K562 (cell line): ENCODE measurements around the gene VARS1. TPM values are rescaled to one million over a fixed set of nuclear protein-coding genes. Genes with fewer than 3 reads are reported as not detected.

Source experiments
- ATAC-seq: fragments of 200-7000 bp; cut with Tn5 transposase; 3 replicates; pipeline ENCODE4 v1.9.1; 2020; ENCODE audit warnings: moderate library complexity
- BruUV-seq: library from RNA; stranded (reverse); fragments of 400-500 nt; replicated peaks from 2 replicates; lab custom pipeline; 2021; lab: Mats Ljungman, UMichigan
- CTCF ChIA-PET: fragments of 300-600 bp; formaldehyde crosslinking; extraction: SDS; loops from one replicate; lab custom pipeline; 2021; ENCODE audit warnings: low intra/inter-chr PET ratio; lab: Yijun Ruan, JAX
- POLR2A ChIA-PET: fragments of 300-600, 350-650 bp; sonication (Branson Sonifier 250); formaldehyde crosslinking; extraction: SDS; loops from one replicate; lab custom pipeline; 2021; ENCODE audit warnings: antibody characterized with exemption, inconsistent platforms; lab: Yijun Ruan, JAX
- DNase-seq, 4 experiments: peaks; one replicate each; pipeline versions ENCODE4 v3.0.0 to v3.0.0-alpha.2; 2011 to 2018; ENCODE audit warnings: low spot score in 3 of 4, mixed read lengths in 3 of 4; ENCODE audit errors: extremely low read depth in 1 of 4
- FAIRE-seq: peaks from 2 replicates; lab custom pipeline; 2011; peaks lifted over from hg19 to GRCh38; lab: Jason Lieb, UNC
- H2AFZ ChIP-seq: 2 replicates; pipeline ENCODE4 v1.6.0; 2011; ENCODE audit warnings: low read depth, low read length, control low read depth, inconsistent platforms
- H3K27ac ChIP-seq: fragments of 200-600 bp; 3 replicates; pipeline ENCODE4 v1.8.0; 2011; ENCODE audit warnings: low read depth, mild to moderate bottlenecking, control low read depth, inconsistent platforms, low read length, moderate library complexity, mixed read lengths; ENCODE audit errors: extremely low read depth
- H3K27me3 ChIP-seq, 2 experiments: fragments of 300-600 bp in 1 of 2; 2 replicates in 1 of 2; 3 replicates in 1 of 2; pipeline versions ENCODE4 v1.6.0 to v1.8.0; 2011; ENCODE audit warnings: inconsistent platforms in 2 of 2, low read length in 2 of 2, mild to moderate bottlenecking in 1 of 2, mixed read lengths in 1 of 2, moderate library complexity in 1 of 2; ENCODE audit not compliant: control insufficient read depth in 2 of 2, insufficient read depth in 2 of 2
- H3K36me3 ChIP-seq: fragments of 300-600 bp; 3 replicates; pipeline ENCODE4 v1.8.0; 2011; ENCODE audit warnings: mild to moderate bottlenecking, low read length, inconsistent platforms; ENCODE audit not compliant: control insufficient read depth, insufficient read depth
- H3K4me1 ChIP-seq, 2 experiments: fragments of 200-600 bp in 1 of 2; replicated peaks in 1 of 2; 2 replicates in 1 of 2; 3 replicates in 1 of 2; pipeline versions ENCODE4 v1.5.1 to v1.8.0; 2011; ENCODE audit warnings: inconsistent platforms in 2 of 2, low read length in 2 of 2, mild to moderate bottlenecking in 1 of 2, mixed read lengths in 1 of 2, moderate library complexity in 1 of 2; ENCODE audit not compliant: control insufficient read depth in 2 of 2, insufficient read depth in 2 of 2
- H3K4me2 ChIP-seq: 2 replicates; pipeline ENCODE4 v1.6.1; 2011; ENCODE audit warnings: low read length, control low read depth, inconsistent platforms, mixed read lengths; ENCODE audit not compliant: insufficient read depth
- H3K4me3 ChIP-seq: fragments of 200-600 bp; sonication (generic), shearing (Covaris generic); 2 replicates; pipeline ENCODE4 v1.5.1; 2016; ENCODE audit warnings: control low read depth, inconsistent platforms
- H3K79me2 ChIP-seq: fragments of 200-600 bp; 3 replicates; pipeline ENCODE4 v1.8.0; 2011; ENCODE audit warnings: low read length, inconsistent platforms; ENCODE audit not compliant: control insufficient read depth, insufficient read depth
- H3K9ac ChIP-seq, 2 experiments: 2 replicates each; pipeline versions ENCODE4 v1.6.0 to v1.6.1; 2011; ENCODE audit warnings: low read depth in 2 of 2, low read length in 2 of 2, control low read depth in 1 of 2, inconsistent platforms in 1 of 2, mild to moderate bottlenecking in 1 of 2, mixed read lengths in 1 of 2; ENCODE audit not compliant: insufficient read depth in 1 of 2
- H3K9me1 ChIP-seq: one replicate; pipeline ENCODE4 v1.6.0; 2011; ENCODE audit warnings: inconsistent platforms, mild to moderate bottlenecking, low read length, moderate library complexity; ENCODE audit not compliant: control insufficient read depth, insufficient read depth
- H3K9me3 ChIP-seq: replicated peaks from 2 replicates; pipeline ENCODE4 v1.5.1; 2011; ENCODE audit warnings: low read depth, low read length, inconsistent platforms; ENCODE audit not compliant: control insufficient read depth, insufficient read depth
- H4K20me1 ChIP-seq: replicated peaks from 2 replicates; pipeline ENCODE4 v1.6.1; 2011; ENCODE audit warnings: low read length, inconsistent platforms, mixed read lengths; ENCODE audit not compliant: control insufficient read depth, insufficient read depth
- ARNT ChIP-seq, 2 experiments: fragments of 450-650 bp; IDR thresholded peaks; 2 replicates each; pipeline ENCODE4 v1.6.1; 2016; ENCODE audit warnings: mild to moderate bottlenecking in 1 of 2
- CEBPG ChIP-seq, 3 experiments: fragments of 200-800 bp in 1 of 3; sonication (Bioruptor generic) in 1 of 3; sonication (generic) in 1 of 3; formaldehyde crosslinking in 1 of 3; IDR thresholded peaks in 2 of 3; conservative IDR thresholded peaks in 1 of 3; 2 replicates each; pipeline versions ENCODE4 v1.6.1 to v1.8.0; 2016 to 2022; ENCODE audit warnings: missing compliant biosample characterization in 2 of 3, missing genetic modification characterization in 2 of 3, mild to moderate bottlenecking in 1 of 3, missing genetic modification reagents in 1 of 3
- CREBBP ChIP-seq: IDR thresholded peaks from one replicate; pipeline ENCODE4 v1.6.1; 2012; ENCODE audit warnings: low read depth, mild to moderate bottlenecking, control low read depth, inconsistent platforms, low read length
- FOXP1 ChIP-seq: sonication (generic); formaldehyde crosslinking; IDR thresholded peaks from 2 replicates; pipeline ENCODE4 v1.8.0; 2022; ENCODE audit warnings: mild to moderate bottlenecking, missing genetic modification reagents
- PTRF ChIP-seq: fragments of 450-650 bp; IDR thresholded peaks from 2 replicates; pipeline ENCODE4 v1.6.1; 2016; ENCODE audit warnings: mild to moderate bottlenecking, missing genetic modification characterization, missing compliant biosample characterization
- XRCC3 ChIP-seq: fragments of 450-650 bp; IDR thresholded peaks from 2 replicates; pipeline ENCODE4 v1.6.1; 2017; ENCODE audit warnings: mild to moderate bottlenecking, moderate library complexity
- ZNF175 ChIP-seq: fragments of 200-800 bp; sonication (Bioruptor generic); IDR thresholded peaks from 2 replicates; pipeline ENCODE4 v1.6.1; 2016; ENCODE audit warnings: low read depth, mild to moderate bottlenecking, missing genetic modification characterization, missing compliant biosample characterization
- WGBS: fragments of 100-300 bp; shearing (Covaris generic); methylation state at CpG from one replicate; pipeline ENCODE4 v1.1.6; 2016; ENCODE audit warnings: low coverage, mixed read lengths; ENCODE audit not compliant: insufficient coverage; ENCODE audit errors: missing lambda C conversion rate; 5-methylcytosine and 5-hydroxymethylcytosine counted together
- in situ Hi-C: fragments of 300-500 bp; cut with MboI; formaldehyde crosslinking; loops from 4 replicates; pipeline ENCODE4 v1.15.0; 2018; ENCODE audit warnings: inconsistent platforms, mixed read lengths
- intact Hi-C: fragments of 100-400 bp; cut with micrococcal nuclease; formaldehyde crosslinking; loops from 2 replicates; pipeline ENCODE4 v1.14.2; 2022
- polyA plus RNA-seq, 8 experiments: library from polyadenylated mRNA; depleted of rRNA in 4 of 8; stranded (reverse) in 5 of 8; unstranded in 3 of 8; fragments of >200 nt; fragmentation: Nextera tagmentation in 2 of 8; fragmentation: Illumina TruSeq in 1 of 8; extraction: Ambion mirVana in 2 of 8; extraction: Trizol in 1 of 8; gene quantifications; 2 replicates each; pipeline versions ENCODE4 v1.2.1 to v1.2.3, GENCODE V29; 2011 to 2014; ENCODE audit warnings: inconsistent platforms in 1 of 8, missing spikeins in 1 of 8
- total RNA-seq, 7 experiments: library from RNA; depleted of rRNA in 6 of 7; stranded (reverse); fragments of >200 nt in 6 of 7; fragmentation: Illumina TruSeq in 2 of 7; extraction: Trizol in 2 of 7; gene quantifications; 2 replicates each; pipeline versions ENCODE4 v1.2.1 to v1.2.3, GENCODE V29; 2011 to 2021; ENCODE audit warnings: low replicate concordance in 1 of 7
- TF ChIP-seq, protein P1 (sequence below), 2 experiments: fragments of 450-650 bp in 1 of 2; sonication (generic) in 1 of 2; formaldehyde crosslinking in 1 of 2; IDR thresholded peaks in 1 of 2; conservative IDR thresholded peaks in 1 of 2; 2 replicates each; pipeline versions ENCODE4 v1.6.1 to v1.8.1; 2016 to 2023; ENCODE audit warnings: mild to moderate bottlenecking in 2 of 2, moderate library complexity in 2 of 2, inconsistent platforms in 1 of 2, missing genetic modification reagents in 1 of 2
- TF ChIP-seq, protein P2 (sequence below), 2 experiments: fragments of 450-650 bp; IDR thresholded peaks; 2 replicates each; pipeline ENCODE4 v1.6.1; 2018; ENCODE audit warnings: mild to moderate bottlenecking in 2 of 2, low read depth in 1 of 2; ENCODE audit not compliant: partially characterized antibody in 2 of 2
- TF ChIP-seq, protein P3 (sequence below): fragments of 450-650 bp; IDR thresholded peaks from 2 replicates; pipeline ENCODE4 v1.6.1; 2014; ENCODE audit warnings: low read depth, mild to moderate bottlenecking, moderate library complexity, borderline replicate concordance

The VARS1 gene
- total and polyA plus RNA-seq, 9 of the 15 experiments (the other 6 are each of a cell fraction or from before 2014, with no cell fraction given), result 2.9 to 488 (median 130) TPM

DNA sequence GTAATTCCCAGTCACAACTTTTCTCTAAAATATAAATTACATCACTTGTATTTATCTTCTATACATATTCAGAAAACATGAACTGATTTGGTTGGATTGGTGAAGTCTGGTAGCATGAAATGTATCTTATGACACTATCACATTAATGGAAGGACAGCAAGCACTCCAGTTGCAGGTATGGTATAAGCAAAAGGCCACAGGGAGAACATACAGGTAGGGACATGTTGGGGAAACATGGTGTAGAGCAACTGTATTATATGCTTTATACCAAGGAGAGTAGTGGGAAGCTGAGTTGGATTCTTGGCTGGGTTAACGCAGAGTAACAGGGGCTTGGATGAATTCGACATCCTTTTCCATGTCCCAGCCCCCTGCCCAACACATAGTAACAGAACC lies 1.4 kb upstream of the VARS1 start:
- ChIA-PET CTCF (interaction anchor here (0.6 to 2.9 kb wide), 3 partner anchors 17 to 67 kb away, joined by 3 to 24 read pairs (median 5); no protein-coding TSS in a partner anchor), POLR2A (interaction anchor here (1.0 to 4.3 kb wide), 10 partner anchors 10 to 159 kb away, joined by 3 to 58 read pairs (median 10); partner anchors contain the start of genes BAG6, HSPA1A, HSPA1B and HSPA1L)
- Histone ChIP-seq H3K79me2 (peaks cover 46% of the 10 kb centered on the region), H2AFZ (no peak overlapping the region), H3K27ac (peak overlapping the region; percentile 19; the same call in 2 of the 3 replicates), H3K27me3 (no peaks in the 10 kb centered on the region), H3K9me3 (no peaks in the 10 kb centered on the region), H3K9ac (no peak overlapping the region), H4K20me1 (no peaks in the 10 kb centered on the region)
- no TSS peak for BruUV-seq
- no peak for FAIRE-seq
- 89% methylated on average over 2 of the region's 2 CpGs for WGBS
- in situ Hi-C loops, result no loop called here
- TF ChIP-seq ARNT (IDR thresholded peaks at IDR 0.05) (no peak), PTRF (no peak), FOXP1 (CRISPR knock-in tag) (0 out of 2 replicates have a peak, but pooled peaks have one; percentile 25), CEBPG (CRISPR knock-in tag; IDR thresholded peaks at IDR 0.05) (0 out of 2 replicates have a peak, but pooled peaks have one; percentile 23), CEBPG (tag; conservative IDR thresholded peaks at IDR 0.05 in 1 of 2, IDR thresholded peaks at IDR 0.05 in 1 of 2) (no peak), CREBBP (peak; percentile 33), ZNF175 (CRISPR knock-in tag) (no peak), XRCC3 (no peak)
- TF ChIP-seq, protein P1, sequence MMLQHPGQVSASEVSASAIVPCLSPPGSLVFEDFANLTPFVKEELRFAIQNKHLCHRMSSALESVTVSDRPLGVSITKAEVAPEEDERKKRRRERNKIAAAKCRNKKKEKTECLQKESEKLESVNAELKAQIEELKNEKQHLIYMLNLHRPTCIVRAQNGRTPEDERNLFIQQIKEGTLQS (IDR thresholded peaks at IDR 0.05), result 0 out of 2 replicates have a peak, but pooled peaks have one; percentile 10
- TF ChIP-seq, protein P1 (CRISPR knock-in tag; conservative IDR thresholded peaks at IDR 0.05), result no peak
- TF ChIP-seq, protein P2, sequence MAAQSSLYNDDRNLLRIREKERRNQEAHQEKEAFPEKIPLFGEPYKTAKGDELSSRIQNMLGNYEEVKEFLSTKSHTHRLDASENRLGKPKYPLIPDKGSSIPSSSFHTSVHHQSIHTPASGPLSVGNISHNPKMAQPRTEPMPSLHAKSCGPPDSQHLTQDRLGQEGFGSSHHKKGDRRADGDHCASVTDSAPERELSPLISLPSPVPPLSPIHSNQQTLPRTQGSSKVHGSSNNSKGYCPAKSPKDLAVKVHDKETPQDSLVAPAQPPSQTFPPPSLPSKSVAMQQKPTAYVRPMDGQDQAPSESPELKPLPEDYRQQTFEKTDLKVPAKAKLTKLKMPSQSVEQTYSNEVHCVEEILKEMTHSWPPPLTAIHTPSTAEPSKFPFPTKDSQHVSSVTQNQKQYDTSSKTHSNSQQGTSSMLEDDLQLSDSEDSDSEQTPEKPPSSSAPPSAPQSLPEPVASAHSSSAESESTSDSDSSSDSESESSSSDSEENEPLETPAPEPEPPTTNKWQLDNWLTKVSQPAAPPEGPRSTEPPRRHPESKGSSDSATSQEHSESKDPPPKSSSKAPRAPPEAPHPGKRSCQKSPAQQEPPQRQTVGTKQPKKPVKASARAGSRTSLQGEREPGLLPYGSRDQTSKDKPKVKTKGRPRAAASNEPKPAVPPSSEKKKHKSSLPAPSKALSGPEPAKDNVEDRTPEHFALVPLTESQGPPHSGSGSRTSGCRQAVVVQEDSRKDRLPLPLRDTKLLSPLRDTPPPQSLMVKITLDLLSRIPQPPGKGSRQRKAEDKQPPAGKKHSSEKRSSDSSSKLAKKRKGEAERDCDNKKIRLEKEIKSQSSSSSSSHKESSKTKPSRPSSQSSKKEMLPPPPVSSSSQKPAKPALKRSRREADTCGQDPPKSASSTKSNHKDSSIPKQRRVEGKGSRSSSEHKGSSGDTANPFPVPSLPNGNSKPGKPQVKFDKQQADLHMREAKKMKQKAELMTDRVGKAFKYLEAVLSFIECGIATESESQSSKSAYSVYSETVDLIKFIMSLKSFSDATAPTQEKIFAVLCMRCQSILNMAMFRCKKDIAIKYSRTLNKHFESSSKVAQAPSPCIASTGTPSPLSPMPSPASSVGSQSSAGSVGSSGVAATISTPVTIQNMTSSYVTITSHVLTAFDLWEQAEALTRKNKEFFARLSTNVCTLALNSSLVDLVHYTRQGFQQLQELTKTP (IDR thresholded peaks at IDR 0.05; ENCODE audit: low read depth in 1 of 2, partially characterized antibody in 2 of 2), result no peak
- TF ChIP-seq, protein P3, sequence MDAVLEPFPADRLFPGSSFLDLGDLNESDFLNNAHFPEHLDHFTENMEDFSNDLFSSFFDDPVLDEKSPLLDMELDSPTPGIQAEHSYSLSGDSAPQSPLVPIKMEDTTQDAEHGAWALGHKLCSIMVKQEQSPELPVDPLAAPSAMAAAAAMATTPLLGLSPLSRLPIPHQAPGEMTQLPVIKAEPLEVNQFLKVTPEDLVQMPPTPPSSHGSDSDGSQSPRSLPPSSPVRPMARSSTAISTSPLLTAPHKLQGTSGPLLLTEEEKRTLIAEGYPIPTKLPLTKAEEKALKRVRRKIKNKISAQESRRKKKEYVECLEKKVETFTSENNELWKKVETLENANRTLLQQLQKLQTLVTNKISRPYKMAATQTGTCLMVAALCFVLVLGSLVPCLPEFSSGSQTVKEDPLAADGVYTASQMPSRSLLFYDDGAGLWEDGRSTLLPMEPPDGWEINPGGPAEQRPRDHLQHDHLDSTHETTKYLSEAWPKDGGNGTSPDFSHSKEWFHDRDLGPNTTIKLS, result no peak
- TF ChIP-seq, all 486 proteins: peak for 4
- DNase-seq (no peak), ATAC-seq (no peak)
- Histone ChIP-seq H3K9me1 (no peaks in the 10 kb centered on the region), H3K36me3 (peaks cover 62% of the 10 kb centered on the region), H3K4me2 (no peak overlapping the region), H3K4me1 (peaks cover 14 to 36% of the 10 kb centered on the region in 2 experiments; a peak in 4 of 5 replicates), H3K4me3 (no peak overlapping the region)
- intact Hi-C loops, result loop anchor here (1.0 kb wide), 3 partner anchors 37 to 104 kb away; no protein-coding TSS in a partner anchor
